Sigmoid colon (tissue), 4 donors: ENCODE measurements around the gene RPS15A.
"Not testable (repeated sequence)": the region's sequence is repeated elsewhere in the genome, so short reads cannot be mapped to it uniquely, and the experiment has no call there.

ENCODE experiments used
- CTCF ChIP-seq, 4 experiments: fragments of 450-650 bp in 3 of 4; fragments of 200-600 bp in 1 of 4; IDR thresholded peaks; one replicate each; pipeline ENCODE4 v1.5.1; 2016 to 2019; ENCODE audit warnings: antibody characterized with exemption in 4 of 4, mild to moderate bottlenecking in 3 of 4, moderate library complexity in 2 of 4
- EP300 ChIP-seq, 4 donors: sonication (generic); formaldehyde crosslinking; IDR thresholded peaks; one replicate each; pipeline ENCODE4 v1.6.1; 2017; ENCODE audit warnings: antibody characterized with exemption in 4 of 4
- POLR2A ChIP-seq, 2 donors: fragments of 450-650 bp; IDR thresholded peaks; one replicate each; pipeline ENCODE4 v1.6.1; 2016; ENCODE audit warnings: antibody characterized with exemption in 2 of 2, mild to moderate bottlenecking in 2 of 2, moderate library complexity in 2 of 2
- POLR2AphosphoS5 ChIP-seq, 4 donors: sonication (generic); formaldehyde crosslinking; IDR thresholded peaks; one replicate each; pipeline ENCODE4 v1.6.1; 2017; ENCODE audit warnings: antibody characterized with exemption in 4 of 4

- TF ChIP-seq CTCF, POLR2AphosphoS5, EP300, POLR2A (IDR thresholded peaks at IDR 0.05): not testable (repeated sequence)
These were observed 13.8 kb downstream of the RPS15A start for GRCh38 chr16:18776334-18776733.
